CD4-positive, alpha-beta T cell treated with Interferon alpha-2 for 1 hour (primary cell): ENCODE measurements around the gene WDR72.
"Not testable (repeated sequence)": the region's sequence is repeated elsewhere in the genome, so short reads cannot be mapped to it uniquely, and the experiment has no call there.

ENCODE experiments used
- DNase-seq, 2 donors: peaks; one replicate each; pipeline ENCODE4 v3.0.0-alpha.2; 2020 to 2022

Gene WDR72

DNA sequence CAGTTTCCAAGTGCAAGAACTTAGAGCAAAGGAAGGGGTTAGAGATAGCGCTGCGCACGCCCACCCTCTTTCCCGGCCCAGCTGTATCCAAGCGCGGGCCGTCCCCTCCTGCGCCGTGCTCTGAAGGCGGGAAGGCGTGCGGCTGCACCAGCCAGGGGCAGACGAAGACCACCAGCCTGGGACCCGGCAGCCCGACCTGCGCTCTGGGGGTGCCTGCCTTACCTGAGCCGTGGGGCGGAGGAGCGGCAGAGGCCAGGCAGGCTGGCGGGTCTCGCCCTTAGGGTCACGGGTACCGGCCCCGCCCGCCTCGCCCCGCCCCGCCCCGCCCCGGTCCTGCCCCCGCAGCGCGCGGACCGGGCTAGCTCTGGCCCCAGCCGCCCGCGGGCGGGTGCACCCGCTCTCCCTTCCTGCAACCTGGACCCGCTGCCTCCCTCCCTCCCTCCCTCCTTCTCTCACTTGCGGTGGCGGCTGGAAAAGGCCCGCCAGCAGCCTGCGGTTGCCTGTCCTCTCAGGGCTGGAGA, at the start of gene WDR72:
WDR72 (minus strand) TSS at position 253 of the 521 bp plus-strand sequence. CDS start 26,514 bp downstream, outside the sequence.
- no peak for DNase-seq

DNA sequence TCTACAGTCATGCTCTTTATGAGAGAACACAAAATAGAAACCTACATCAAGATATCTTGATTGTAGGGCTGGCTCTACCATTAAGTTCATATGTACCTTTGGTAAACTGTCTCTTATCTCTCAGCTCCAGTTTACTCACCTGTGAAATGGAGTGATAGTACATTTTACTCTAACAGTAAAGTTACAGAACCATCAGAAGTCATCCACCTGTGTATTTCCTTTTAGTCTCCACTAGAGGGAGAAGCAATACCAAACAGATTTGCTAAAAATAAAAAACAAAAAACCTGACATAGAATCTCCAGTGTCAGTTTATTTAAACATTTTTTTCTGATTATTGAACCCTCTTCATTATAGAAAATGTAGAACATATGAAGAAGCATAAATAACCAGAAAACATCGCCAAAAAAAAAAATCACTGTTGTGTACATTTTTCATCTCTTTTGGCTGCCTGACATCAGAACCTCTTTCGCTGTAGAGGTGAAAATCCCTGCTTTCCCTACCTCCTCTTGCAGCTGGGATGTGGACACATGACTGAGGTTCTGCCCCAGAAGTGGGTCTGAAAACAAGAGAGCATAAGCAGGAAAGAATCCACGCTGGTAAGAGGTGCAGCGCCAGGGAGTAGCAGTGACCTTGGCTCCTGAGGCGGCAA, 48.7 kb upstream of the WDR72 start:
- no peak for DNase-seq

DNA sequence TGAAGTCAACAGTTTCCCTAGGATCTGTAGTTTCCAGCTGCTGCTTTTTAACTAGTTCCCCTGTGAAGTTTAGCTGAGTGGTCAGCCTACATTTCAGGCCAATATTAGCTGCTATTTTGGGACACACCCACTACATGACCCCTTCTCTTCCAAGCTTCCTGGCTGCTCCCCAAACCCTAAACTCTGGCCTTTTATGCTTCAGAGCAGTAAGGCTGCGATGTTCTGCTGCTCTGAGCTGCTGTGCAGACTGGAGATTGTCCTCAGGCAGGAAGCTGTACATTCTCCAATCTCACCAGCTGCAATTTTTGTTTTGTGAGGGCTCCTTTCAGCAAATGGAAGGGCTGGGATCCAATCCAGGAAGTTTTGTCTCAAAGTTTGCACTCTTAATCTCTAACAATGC, 48.0 kb upstream of the WDR72 start:
- DNase-seq = no peak

DNA sequence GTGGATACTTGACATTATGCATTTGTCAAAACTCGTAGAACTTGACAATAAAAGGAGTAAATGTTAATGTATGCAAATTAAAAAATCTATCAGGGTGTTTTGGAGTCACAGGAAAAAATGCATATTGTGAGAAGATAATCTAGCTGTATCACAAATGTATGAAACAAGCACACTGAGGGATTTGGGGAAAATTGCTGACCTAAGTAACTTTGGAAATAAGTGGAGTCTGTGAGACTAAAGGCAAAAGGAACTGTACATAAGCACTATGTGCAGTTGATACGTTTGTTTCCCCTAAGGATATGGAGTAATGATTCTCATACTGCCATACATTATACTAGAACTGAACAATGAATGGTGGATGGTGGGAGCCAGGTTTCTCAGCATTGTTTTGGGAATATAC, 43.2 kb upstream of the WDR72 start:
- DNase-seq = no peak

DNA sequence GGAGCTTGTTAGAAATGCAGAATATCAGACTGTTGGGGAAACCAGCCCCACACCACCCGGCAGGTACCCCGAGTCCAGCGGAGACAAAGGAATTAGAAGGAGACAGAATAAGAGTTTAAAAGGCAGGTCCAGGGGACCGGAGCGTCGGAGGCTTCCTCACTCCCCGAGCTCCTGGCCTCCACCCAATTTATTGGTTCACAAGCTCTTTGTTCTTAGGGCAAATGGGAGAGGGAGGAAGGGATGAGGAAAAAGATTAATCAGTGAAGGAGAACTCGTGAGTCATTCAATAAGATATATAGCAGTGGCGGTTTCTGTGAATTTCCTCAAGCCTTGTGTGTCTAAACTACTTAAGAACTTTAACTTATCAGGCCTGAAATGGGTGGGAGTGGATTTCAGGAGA, 32.1 kb upstream of the WDR72 start:
- no peak for DNase-seq

DNA sequence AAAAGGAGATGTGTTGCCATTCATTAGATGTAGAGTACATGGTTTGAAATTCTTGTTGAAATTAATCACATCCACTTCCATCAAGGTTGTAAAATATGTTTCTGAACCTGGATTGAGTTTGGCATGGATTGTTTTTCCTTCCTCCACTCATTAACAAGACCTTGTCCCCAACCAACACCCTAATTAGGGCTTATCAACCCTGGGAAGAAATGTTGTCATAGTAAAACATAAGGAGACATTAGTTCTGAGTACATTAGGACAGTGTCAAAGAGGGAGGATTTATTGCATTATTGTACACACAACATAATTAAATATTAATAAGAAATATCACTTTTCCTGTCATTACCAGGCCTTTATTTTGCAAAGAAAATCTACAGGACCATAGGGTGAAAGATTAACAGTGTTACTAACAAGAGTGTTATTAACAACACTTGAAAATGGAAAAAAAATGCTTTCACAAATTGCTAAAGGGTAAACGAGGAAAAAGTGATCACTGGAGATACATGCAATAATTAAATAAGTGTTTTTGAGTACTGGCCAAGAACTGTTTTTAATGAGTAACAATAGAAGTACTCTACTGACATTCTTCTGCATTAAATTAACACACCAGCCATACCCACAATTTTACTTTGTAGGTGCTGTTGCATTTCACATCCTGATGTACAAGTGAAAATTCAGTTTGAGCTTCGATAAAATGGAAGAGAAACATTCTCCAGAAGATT, 30.4 kb upstream of the WDR72 start:
- no peak for DNase-seq

DNA sequence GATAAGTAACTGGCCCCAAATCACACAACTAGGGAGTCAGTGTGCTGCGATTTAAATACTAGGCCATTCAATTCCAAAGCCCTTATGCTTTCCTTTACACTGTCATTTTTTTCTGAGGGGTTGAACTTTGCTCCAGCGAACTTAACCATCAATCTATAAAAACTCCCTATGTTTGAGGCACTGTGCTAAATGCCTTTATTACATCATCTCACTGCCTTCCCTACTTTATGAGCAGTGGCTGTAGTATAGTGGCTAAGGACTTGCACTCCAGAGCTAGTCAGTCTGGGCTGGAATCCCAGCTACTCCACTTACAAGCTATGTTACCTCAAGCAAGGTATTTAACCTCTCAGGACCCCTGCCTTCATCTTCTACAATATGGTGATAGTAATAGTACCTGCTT, 26.9 kb upstream of the WDR72 start:
- DNase-seq = no peak

DNA sequence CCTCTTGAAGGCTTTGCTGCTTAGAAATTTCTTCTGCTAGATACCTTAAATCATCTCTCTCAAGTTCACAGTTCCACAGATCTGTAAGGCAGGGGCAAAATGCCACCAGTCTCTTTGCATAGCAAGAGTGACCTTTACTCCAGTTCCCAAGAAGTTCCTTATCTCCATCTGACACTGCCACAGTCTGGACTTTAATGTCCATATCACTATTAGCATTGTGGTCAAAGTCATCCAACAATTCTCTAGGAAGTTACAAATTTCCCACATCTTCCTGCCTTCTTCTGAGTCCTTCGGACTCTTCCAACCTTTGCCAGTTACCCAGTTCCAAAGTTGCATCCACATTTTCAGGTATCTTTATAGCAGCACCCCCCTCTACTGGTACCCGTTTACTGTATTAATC, 25.8 kb upstream of the WDR72 start:
- DNase-seq = not testable (repeated sequence)

DNA sequence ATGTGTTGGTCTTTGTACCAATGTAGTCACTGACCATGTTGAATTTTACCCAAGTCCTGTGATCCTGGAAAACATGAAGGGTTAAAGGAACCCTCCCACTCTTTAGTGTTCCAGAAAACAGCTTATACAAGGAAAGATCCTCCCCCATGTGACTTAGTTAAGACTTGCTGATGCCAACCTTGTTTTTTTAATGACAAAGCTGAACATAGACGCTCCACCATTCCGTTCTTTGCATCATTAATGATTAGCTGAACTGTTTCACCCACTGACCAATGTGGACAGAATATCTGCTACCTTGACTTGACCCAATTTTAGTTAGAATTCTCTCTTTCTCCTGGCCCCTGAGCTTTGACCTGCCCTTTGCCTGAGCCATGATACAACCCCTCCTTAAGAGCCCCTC, 3.5 kb upstream of the WDR72 start:
- no peak for DNase-seq

DNA sequence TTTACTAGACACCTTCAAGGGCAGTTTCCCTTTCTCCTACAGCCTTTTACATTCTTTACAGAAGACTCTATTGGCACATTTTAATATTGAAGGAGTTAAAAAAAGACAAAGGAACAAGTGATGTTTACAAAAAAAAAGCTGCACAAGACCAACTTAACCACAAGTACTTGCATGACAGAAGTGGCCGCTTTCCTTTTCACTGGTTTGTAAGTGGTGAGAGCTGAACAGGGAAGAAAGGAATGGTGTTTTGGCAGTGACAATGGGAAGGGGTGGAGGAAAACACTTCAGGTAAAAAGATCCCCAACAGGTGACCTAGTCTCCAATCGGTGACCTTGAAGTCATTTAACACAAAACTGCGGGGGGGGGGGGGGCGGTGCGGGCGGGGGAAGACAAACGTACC, 1.1 kb downstream of the WDR72 start:
- no peak for DNase-seq

DNA sequence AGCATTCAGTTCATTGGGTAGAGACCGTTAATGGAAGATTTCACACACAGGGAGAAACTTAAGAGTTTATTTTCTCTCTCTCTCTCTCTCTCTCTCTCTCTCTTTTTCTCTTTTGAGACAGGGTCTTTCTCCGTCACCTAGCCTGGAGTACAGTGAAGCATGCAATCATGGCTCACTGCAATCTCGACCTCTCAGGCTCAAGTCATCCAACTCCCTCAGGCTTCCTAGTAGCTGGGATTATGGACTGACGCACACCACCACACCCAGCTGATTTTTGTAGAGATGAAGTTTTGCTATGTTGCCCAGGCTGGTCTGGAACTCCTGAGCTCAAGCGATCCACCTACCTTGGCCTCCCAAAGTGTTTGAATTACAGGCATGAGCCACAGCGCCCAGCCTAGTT, 1.6 kb downstream of the WDR72 start:
- DNase-seq = no peak

DNA sequence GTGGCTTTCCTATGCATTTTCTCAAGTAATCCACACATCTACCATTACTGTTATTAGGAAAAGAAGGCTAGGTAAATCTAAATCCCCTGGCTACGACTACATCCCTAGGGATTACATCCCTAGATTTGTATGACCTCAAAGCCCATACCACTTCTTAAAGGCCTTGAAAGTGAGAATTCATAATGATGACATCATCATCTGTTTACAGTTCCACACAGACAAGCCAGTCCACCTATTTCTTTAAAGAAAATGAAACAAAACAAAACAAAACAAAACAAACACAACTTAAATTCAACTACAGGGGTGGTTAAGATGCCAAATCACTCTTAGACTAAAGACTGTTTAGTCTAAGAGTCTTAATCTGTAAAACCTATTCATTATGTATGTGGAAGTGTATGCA, 5.7 kb downstream of the WDR72 start:
- DNase-seq = no peak

DNA sequence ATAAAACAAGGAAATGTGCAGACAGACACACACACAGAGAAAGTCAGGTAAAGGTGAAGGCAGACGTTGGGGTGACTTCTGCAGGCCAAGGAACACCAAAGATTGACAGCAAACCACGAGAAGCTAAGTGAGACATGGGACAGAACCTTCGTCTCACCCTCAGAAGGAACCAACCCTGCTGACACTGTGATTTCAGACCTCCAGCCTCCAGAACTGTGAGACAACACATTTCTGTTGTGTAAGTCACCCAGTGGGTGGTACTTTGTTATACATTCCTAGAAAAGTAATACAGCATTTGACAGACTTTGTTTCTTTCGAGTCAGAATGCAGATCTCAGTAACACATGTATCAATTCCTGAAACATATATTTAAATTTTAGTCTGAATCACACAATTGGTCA, 7.1 kb downstream of the WDR72 start:
- no peak for DNase-seq

DNA sequence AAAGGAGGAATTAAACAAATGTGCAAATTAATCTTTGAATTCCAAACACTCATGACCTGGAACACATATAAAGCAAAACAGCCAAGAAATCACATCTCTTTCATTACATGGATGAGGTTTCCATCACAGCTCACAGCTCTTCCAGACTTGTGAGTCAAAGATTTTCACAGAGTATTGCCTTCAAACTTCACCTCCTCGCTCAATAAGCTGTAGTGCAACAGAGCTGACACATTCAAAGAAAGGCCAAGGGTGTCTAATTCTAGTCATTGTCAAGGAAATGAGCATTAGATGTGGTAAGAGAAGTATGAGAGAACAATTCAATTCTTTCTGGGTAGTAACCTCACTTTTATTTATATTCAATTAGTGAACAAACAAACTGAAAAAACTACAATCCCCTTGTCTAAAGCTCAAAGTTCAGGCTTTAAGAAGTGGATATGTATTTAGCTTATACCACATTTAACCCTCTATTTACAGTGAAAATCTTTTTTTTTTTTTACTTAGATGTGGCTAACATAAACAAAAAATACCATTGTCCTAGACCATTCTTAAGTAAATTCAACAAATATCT, 11.9 kb downstream of the WDR72 start:
- no peak for DNase-seq

DNA sequence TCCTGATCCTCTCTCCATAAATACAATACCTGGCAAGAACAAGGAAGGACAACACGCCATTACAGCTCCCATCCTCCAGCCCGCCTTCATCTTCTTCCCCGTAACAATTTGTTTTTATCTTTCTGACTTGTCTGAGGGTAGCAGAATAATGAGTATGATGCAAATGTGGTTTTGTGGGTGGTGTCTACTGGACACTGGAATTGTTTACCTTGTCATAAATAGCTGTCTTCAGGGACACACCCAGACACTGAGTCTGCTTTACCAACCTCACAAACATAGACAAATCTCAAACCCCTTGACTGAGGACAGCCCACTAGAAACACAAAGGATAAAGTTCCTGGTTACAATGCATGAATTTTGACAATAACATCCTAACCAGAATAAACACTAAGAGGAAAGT, 13.4 kb downstream of the WDR72 start:
- no peak for DNase-seq

DNA sequence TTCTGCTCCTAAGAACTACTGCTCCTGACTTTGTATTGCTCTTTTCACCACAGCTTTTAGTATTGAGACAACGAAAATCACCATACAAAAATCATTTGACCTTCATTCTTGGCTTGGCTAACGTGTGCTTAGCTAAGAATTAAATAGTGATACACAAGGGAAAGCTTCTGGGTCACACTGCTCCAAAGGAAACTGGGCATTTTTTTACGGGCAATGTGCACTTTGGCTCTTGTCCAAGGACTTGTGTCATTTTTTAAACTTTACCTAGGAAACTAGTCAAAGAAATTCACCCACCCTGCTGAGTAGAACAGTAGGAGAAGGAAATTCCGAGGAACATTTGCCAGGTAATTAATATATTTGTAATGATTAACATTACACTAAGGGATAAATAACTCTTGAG, 19.8 kb downstream of the WDR72 start:
- DNase-seq = no peak

DNA sequence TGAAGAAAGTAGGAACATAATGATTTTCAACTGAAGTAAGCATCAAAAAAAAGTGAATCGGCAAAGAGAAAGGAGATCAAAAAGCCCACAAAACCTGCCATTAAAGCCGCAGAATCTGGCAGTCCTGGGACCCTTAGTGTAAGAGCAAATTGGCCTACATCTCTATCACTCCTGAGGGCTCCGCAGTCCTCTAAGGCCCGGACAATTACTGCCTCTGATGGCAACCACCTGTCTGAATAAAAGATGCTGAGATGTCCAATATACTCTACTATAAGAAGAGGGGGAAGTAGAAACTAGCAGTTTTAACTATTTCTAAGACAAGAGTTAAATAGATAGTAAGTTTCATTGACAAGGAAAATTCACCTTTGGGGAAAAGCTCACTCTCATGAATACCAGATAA, 20.3 kb downstream of the WDR72 start:
- no peak for DNase-seq

DNA sequence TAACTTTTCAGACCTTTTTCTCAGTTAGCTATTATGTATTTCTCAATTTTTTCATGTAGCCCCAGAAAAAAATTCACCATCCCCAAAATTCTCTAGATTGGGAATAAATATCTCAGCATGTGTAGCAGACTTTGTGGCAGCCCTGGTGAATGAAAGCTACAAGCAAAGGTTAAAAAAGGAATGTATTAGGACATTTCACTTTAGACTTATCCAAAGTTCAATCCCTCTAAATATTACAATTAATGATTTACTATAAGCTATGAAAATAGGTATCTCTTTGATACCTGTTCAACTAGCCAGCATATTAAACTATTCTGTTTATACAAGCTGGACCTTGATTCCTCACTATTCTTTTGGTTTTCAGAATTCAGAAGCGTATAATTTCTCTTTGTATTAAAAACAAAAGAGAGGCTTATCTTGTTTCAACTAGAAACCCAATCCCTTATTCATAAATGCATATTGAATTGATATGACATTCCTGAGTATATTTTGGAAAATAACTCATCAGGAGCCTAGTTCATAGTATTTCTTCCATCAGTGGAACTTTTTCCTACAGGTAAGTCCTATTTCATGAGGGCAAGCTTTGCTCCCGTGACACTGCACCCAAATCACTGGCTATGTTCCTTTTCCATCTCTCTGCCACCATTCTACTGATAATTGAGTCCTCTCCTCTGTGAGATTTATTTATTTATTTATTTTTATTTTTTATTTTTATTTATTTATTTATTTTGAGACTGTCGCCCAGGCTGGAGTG, 38.0 kb downstream of the WDR72 start:
- no peak for DNase-seq

DNA sequence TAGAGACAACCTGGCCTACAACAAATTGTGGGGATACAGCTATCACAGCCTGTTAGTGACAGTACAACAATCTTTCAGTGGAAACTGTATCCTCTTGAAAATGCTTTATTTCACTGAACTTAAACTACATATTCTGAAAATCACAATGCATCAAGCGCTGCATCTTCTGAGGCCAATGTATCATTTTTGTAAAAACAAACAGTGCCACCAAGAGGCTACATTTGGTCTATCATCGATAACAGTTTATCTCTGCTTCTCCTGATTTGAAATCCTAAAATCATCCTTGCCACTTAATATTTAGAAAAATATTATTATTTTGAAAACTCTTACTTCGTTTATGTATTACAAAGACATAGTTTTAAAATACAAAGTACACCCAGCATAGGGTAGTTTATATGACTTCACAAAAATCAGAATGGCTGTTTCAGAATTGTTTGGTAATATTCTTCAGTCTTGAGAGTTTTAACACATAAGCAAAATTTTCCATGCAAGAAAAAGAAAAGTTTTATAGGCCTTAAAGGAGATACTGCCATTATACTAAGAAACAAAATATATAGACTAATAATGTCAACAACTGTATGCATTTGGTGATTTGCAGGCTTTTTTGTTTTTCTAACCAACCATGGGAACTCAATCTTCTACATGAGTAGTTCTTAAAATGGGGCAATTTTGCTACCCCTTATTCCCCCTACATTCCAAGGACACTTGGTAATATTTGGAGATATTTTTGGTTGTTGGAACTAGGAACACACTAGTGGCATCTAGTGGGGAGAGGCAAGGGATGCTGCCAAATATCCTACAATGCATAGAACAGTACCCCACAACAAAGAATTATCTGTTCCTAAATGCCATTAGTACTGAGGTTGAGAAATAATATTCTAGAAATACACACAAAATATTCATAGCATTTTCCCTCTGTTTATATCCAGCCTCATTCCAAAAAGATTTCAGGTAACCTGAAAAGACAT, 42.3 kb downstream of the WDR72 start:
- no peak for DNase-seq

DNA sequence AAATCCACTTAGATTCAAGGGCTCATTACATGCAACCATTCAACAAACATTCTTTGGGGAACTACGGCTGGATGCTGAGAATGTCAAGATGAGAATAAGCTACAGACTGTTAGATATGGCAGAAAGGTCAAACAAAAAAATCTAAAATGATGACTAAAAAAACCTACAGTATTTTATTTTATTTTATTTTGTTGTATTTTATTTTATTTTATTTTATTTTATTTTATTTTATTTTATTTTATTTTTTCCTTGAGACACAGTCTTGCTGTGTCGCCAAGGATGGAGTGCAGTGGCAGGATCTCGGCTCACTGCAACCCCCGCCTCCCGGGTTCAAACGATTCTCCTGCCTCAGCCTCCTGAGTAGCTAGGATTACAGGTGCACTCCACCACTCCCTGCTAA, 46.2 kb downstream of the WDR72 start:
- DNase-seq = no peak

DNA sequence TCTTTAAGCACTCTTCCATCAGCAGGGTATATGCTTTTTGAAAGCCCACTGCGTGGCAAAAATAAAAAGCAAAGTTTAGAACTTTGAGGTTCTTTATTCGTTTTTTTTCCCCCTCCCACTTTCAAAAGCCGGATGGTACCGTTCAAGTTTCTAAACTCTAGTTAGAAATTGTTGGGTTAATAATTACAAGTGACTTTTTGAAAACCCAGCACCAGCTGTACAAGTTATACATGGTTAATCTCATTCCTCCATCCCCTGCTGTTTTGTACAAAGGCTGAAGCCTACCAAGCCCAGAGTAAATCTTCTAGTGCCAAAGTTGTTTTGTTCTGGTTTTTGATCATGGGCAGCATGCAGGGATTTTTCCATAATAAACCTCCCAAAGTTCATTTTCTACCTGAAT, 48.6 kb downstream of the WDR72 start:
- no peak for DNase-seq

DNA sequence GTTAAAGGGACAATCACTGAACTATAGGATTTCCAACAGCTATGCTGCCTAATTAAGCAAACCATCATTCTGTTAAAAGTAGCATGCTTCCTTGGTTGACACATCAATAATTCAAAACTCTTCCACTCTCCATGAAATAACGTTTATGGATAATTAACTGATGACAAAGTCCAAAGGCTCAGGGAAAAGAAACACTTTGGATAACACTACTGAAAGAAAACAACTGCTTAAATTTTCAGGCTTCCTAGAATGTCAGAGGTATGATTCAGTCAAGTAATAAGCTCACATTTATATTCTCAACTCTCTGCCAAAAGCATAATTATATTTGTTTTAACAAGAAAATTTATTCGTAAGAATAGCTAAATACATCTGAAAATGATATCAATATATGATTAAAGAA, 49.6 kb downstream of the WDR72 start:
- DNase-seq = no peak
